Skeletal muscle tissue (tissue), 4 donors: ENCODE results near the gene MDK. TPM values are rescaled to one million over a fixed set of nuclear protein-coding genes. Genes with fewer than 3 reads are reported as not detected.

Experiments used
- H3K27ac ChIP-seq: one replicate; pipeline ENCODE4 v1.7.0; 2013; ENCODE audit warnings: mild to moderate bottlenecking, low read depth, low read length, inconsistent platforms
- H3K27me3 ChIP-seq, 3 donors: one replicate each; pipeline ENCODE4 v1.7.0; 2013; ENCODE audit warnings: low read length in 3 of 3; ENCODE audit not compliant: control insufficient read depth in 3 of 3, insufficient read depth in 3 of 3
- H3K36me3 ChIP-seq, 3 donors: one replicate each; pipeline ENCODE4 v1.7.0; 2013; ENCODE audit warnings: low read length in 3 of 3; ENCODE audit not compliant: control insufficient read depth in 3 of 3, insufficient read depth in 3 of 3
- H3K4me1 ChIP-seq, 3 donors: one replicate each; pipeline ENCODE4 v1.7.0; 2013; ENCODE audit warnings: low read length in 3 of 3, mild to moderate bottlenecking in 3 of 3; ENCODE audit not compliant: control insufficient read depth in 3 of 3, insufficient read depth in 3 of 3
- H3K4me3 ChIP-seq, 3 donors: one replicate each; pipeline ENCODE4 v1.7.0; 2013; ENCODE audit warnings: low read length in 3 of 3
- H3K9ac ChIP-seq, 3 donors: one replicate each; pipeline ENCODE4 v1.7.0; 2013; ENCODE audit warnings: low read length in 3 of 3, mild to moderate bottlenecking in 3 of 3, moderate library complexity in 2 of 3, low read depth in 1 of 3
- H3K9me3 ChIP-seq, 3 donors: one replicate each; pipeline ENCODE4 v1.7.0; 2013; ENCODE audit warnings: low read length in 3 of 3; ENCODE audit not compliant: control insufficient read depth in 3 of 3
- total RNA-seq: library from RNA; depleted of rRNA; stranded (reverse); fragments of >200 nt; gene quantifications from one replicate; pipeline ENCODE4 v1.2.3, GENCODE V29; 2014
- donor health status: Osteomylitis.

Gene MDK
- total RNA-seq, 1 donor from 2014 or later, result 28.2 TPM

DNA sequence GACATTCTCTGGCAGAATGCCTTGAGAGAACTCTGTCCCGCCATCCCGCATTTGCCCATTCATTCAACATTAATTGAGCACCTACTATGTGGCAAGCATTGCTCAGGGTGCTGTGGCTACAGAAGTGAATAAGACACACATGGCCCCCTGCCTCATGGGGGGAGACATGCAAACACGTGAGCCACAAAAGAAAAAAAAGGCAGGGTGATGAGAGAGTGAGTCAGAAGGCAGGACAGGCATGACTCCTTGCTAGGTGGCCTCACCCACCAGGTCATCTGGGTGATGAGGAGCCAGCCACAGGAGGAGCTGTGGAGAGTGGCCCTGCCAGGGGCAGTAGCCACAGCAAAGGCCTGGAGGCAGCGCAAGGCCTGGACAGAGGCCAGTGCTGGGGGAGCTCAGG is 5.2 kb downstream of the MDK start:
- no peak overlapping the region for H3K4me3 ChIP-seq
- no peak overlapping the region for H3K27ac ChIP-seq
- no peaks in the 10 kb centered on the region for H3K36me3 ChIP-seq
- H3K27me3 ChIP-seq, result peaks cover 46 to 74% (median 64%) of the 10 kb centered on the region in 3 donors
- no peaks in the 10 kb centered on the region for H3K9me3 ChIP-seq
- H3K9ac ChIP-seq, result no peak overlapping the region
- peaks cover 24 to 30% (median 25%) of the 10 kb centered on the region in 3 donors for H3K4me1 ChIP-seq

DNA sequence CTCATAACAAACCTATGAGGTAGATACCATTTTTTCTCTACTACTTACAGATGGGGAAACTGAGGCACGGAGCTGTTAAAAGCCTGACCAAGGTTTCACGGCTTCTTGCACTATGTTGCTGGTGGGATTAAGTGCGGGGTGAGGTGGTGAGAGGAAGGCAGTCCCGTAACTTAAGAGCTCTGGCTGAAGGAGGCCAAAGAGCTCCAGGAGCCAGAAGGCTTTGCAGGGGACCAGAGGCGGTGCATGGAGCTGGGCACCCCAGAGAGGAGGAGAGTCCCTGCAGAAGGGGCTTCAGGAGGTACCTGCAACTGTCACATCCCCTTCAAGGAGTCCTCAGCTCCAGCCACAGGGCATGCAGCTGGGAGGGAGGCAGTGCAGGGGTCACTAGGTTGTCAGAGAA is 6.0 kb downstream of the MDK start:
- no peak overlapping the region for H3K9ac ChIP-seq
- no peak overlapping the region for H3K4me3 ChIP-seq
- no peaks in the 10 kb centered on the region for H3K36me3 ChIP-seq
- no peak overlapping the region for H3K27ac ChIP-seq
- peaks cover 45 to 67% (median 57%) of the 10 kb centered on the region in 3 donors for H3K27me3 ChIP-seq
- peaks cover 17 to 26% (median 17%) of the 10 kb centered on the region in 3 donors for H3K4me1 ChIP-seq
- H3K9me3 ChIP-seq, result no peaks in the 10 kb centered on the region

DNA sequence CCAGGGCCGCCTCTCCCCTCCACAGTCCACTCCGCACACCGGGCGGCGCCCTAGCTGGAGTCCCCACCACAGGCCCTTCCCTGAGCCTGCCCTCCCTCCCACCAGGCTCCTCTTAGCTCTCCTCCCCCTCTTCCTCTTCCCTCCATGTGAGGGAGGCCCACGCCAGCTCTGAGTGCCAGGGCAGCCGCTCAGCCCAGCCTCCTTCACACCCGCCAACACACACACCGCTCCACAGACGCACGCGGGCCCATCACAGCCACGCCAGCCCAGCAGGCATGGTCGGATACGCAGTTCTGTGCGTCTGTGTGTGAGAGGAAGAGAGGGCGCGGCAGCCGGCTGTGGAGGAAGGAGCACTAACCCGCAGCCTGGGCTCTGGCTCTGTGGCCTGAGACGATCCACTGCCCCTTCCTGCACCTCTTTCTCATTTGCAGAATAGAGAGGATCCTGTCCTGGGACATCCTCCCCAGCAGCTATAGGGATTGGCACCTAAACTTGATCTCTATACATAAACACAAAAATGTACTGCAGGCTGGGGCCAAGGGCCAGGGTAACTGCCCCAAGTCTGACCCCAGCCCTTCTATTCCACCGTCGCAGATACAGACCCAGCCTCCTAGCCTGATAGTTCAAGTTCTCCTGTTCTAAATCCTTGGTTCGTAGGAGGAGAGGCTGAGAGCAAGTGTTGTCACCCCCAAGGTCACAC is 6.6 kb downstream of the MDK start:
- H3K27ac ChIP-seq, result no peak overlapping the region
- H3K9ac ChIP-seq, result no peak overlapping the region
- no peaks in the 10 kb centered on the region for H3K9me3 ChIP-seq
- peaks cover 42 to 60% (median 51%) of the 10 kb centered on the region in 3 donors for H3K27me3 ChIP-seq
- H3K4me3 ChIP-seq, result no peak overlapping the region
- no peaks in the 10 kb centered on the region for H3K36me3 ChIP-seq
- H3K4me1 ChIP-seq, result peaks cover 14 to 25% (median 20%) of the 10 kb centered on the region in 3 donors

DNA sequence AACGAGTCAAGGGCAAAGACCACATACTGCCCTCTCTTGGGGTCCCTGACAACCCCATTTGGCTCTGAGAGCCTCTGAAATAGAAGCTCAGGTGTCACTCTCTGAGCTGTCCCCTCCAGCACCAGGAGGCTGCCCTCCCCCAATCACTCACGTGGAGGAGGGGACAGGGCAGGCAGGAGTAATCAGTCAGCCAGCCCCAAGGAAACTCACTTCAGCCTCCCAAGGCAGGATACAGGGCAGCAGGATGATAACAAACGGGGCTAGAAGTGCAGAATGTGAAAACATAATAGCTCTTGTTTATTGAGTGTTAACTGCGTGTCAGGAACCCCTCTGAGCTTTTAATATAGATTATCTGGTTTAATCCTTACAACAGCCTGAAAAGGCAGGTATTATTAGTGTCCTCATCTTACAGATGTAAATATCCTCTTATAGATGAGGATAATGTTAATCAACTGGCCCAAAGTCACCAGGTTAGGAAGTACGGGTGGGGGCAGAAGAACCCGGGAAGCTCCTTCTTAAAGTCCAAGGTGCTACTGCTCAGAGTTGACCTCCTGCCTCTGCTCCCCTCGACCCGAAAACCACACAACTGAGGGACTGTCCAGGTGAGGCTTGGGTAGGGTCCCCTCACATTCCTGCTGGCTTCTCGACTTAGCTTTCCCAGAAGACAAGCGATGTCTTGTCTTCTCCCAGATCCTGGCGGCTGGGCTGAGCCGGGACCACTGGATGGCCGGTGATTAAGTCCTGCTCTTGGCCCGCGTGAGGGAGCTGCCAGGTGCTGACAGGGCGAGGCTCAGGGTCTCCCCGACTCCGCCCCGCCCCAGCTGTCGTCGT is 7.4 kb downstream of the MDK start:
- peaks cover 42 to 56% (median 50%) of the 10 kb centered on the region in 3 donors for H3K27me3 ChIP-seq
- no peak overlapping the region for H3K4me3 ChIP-seq
- no peak overlapping the region for H3K9ac ChIP-seq
- H3K9me3 ChIP-seq, result no peaks in the 10 kb centered on the region
- H3K27ac ChIP-seq, result no peak overlapping the region
- H3K36me3 ChIP-seq, result no peaks in the 10 kb centered on the region
- H3K4me1 ChIP-seq, result peaks cover 14 to 25% (median 20%) of the 10 kb centered on the region in 3 donors

DNA sequence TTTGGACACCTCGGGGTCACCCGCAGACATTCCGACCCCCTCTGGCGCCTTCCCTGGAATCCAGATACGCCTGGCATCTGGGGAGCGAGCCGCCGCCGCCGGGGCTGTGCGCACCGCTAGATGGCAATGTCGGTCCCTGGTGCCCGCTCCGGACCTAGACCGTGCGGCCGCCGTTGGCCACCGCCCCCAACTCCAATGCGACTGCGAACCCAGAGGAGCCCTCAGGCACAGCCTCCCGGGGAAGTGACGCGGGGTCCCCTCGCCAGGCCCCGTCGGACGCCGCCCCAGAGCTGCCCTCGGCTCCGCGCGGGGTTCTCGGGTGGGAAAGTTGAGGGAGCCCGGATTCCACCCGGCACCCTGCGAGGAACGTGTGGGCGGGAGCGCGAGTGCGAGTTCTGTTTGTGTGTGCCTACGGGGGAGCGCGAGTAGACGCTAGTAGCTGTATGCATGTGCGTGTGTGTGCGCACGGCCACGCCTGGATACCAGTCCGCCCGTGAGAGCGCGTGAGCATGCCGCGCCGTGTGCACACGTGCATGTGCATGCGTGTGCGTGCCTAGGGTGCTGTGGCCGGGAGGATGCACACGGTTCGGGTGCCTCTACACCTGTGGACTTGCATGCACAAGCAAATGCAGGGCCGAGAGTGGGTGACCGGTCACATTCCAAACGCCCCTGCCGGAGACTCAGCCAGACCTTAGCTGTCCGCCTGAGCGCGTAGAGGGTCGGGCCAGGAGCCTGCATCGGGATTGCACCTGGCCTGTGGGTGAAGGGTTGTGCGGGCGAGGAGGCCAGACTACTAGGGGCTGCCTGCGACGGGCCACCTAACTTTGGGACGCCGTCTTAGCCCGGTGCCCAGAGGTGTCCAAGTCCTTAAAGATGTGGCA is 8.2 kb downstream of the MDK start:
- H3K9ac ChIP-seq, result no peak overlapping the region
- peaks cover 14 to 25% (median 20%) of the 10 kb centered on the region in 3 donors for H3K4me1 ChIP-seq
- H3K4me3 ChIP-seq, result peak overlapping the region; percentile 56 to 68 (median 65)
- peaks cover 42 to 55% (median 46%) of the 10 kb centered on the region in 3 donors for H3K27me3 ChIP-seq
- H3K27ac ChIP-seq, result no peak overlapping the region
- no peaks in the 10 kb centered on the region for H3K36me3 ChIP-seq
- H3K9me3 ChIP-seq, result no peaks in the 10 kb centered on the region

DNA sequence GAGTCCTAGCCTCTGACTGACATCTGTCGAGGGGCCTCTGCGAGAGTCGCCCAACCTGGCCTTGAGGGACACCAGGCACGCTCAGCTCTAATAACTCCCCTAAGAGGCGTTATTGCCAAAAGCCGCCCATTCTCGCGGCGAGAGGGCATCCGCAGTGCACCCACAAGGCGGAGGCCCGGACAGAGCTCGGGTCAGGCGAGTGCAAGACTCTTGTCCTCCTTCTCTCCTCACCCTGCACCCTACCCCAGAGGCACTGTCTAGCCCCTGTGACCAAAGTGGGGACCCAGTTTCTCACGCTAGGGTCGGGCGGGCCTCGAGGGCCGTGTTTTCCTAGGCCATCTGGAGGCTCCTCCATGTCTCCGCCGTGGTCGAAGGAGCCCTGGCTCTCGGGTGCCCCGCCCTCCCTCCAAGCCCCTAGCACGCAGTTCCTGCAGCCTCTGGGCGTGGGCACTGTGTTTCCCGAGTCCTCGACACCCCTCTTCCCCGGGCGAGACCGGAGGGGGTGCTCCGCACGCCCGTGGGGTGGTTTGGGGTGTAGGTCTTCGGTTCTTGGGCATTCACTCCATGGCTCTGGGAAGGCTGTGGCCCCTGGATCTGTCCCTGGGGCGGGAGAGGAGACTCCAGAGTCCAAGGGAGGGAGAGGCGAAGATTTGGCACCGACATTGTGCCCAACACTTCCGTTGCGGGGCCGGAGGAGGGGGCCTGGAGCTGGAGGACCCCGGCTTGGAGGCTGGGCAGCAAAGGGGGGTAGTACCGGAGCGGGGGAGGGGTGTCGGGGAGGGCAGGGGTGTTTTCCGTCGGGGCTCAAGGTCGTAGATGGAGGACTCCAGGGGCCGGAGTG is 9.1 kb downstream of the MDK start:
- H3K4me1 ChIP-seq, result peaks cover 14 to 25% (median 20%) of the 10 kb centered on the region in 3 donors
- H3K4me3 ChIP-seq, result no peak overlapping the region
- peaks cover 37 to 49% (median 46%) of the 10 kb centered on the region in 3 donors for H3K27me3 ChIP-seq

DNA sequence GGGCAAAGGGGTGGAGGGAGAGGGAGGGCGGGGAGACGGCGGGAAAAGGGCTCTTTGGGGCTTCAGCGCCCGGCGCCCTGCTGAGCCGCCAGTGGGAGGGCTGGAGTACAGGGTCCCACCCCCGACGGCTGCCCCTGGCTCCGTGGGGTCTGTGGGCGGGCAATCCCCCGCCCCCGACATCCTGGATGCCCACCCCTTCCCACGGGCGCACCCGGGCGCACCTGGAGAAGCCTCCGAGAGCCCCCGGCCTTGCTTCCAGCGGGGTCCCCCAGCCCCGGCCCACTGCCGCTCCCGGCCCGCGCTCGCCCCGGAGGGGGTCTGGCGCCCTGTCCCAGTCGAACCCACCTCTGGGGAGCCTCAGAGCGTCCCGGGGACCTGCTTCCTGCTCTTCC is 9.7 kb downstream of the MDK start:
- H3K9me3 ChIP-seq, result no peaks in the 10 kb centered on the region
- H3K9ac ChIP-seq, result no peak overlapping the region
- H3K27ac ChIP-seq, result no peak overlapping the region
- H3K4me1 ChIP-seq, result peaks cover 14 to 25% (median 20%) of the 10 kb centered on the region in 3 donors
- H3K36me3 ChIP-seq, result peaks cover 0 to 5% (median 5%) of the 10 kb centered on the region in 3 donors
- H3K27me3 ChIP-seq, result peaks cover 33 to 44% (median 44%) of the 10 kb centered on the region in 3 donors
- H3K4me3 ChIP-seq, result no peak overlapping the region

More for the DNA sequence above, 9.1 kb downstream of the MDK start:
- Histone ChIP-seq H3K36me3 (no peaks in the 10 kb centered on the region), H3K9ac (no peak overlapping the region), H3K27ac (no peak overlapping the region), H3K9me3 (no peaks in the 10 kb centered on the region)

DNA sequence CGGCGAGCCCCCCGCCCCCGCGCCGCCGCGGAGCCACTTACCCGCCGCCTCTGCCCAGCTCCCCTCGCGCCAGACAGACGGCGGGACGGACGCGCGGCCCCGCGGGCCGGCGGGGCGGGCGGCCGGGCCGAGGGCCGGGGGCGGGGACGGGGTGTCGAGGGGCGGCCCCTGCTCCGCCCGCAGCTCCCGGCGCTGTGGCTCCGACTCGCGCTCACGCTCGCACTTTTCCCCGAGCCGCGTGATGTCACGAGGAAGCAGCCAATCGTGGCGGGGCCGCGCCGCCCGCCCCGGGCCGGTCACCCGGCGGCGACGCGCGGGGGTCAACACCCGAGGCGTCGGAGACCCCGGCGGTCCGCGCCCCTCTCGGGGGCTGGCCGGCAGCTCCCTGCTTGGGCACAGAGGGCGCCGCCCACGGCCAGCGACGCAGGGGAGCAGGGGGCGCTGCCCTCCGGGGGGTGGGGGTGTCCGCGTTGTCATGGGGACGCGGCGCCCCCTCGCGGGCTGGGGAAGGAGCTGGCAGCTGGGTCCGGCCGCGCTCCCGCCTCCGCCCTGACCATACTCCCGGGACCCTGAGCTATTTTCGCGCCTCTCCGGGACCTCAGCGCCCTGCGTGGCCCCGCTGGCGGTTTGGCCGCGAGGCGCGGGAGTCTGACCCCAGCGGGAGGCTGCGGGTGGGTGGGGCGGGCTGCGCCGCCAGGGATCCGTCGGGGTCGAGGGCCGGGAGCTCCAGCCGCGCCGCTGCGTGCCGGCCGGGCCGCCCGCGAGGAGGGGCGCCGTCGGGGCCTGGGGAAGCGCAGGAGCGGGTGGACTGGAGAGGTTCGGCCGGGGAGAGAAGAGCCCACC is 10.3 kb downstream of the MDK start, which contains the start of gene CHRM4:
Gene CHRM4 (minus strand): TSS at position 199 of the 843 bp plus-strand sequence. CDS start 5,219 bp downstream, outside the sequence.
- Histone ChIP-seq H3K9me3 (no peaks in the 10 kb centered on the region), H3K36me3 (peaks cover 2 to 9% (median 9%) of the 10 kb centered on the region in 3 donors), H3K27me3 (peaks cover 27 to 38% (median 38%) of the 10 kb centered on the region in 3 donors), H3K4me3 (peak within 1 kb of the TSS in 2 of 3 donors; percentile 43 to 49), H3K4me1 (peaks cover 14 to 25% (median 20%) of the 10 kb centered on the region in 3 donors), H3K27ac (no peak within 1 kb of the TSS), H3K9ac (no peak within 1 kb of the TSS)
